IMR-90 (cell line): ENCODE measurements around the gene RNF180. TPM values are rescaled to one million over a fixed set of nuclear protein-coding genes. Genes with fewer than 3 reads are reported as not detected.

ENCODE experiments used
- ATAC-seq: fragments of 200-7000 bp; cut with Tn5 transposase; 2 replicates; pipeline ENCODE4 v1.9.1; 2020; ENCODE audit warnings: low read depth, mild to moderate bottlenecking, moderate library complexity
- BruUV-seq: library from RNA; stranded (reverse); fragments of 400-500 nt; replicated peaks from 2 replicates; lab custom pipeline; 2021; lab: Mats Ljungman, UMichigan
- CTCF ChIA-PET: fragments of 300-600 bp; formaldehyde crosslinking; extraction: SDS; loops from one replicate; lab custom pipeline; 2021; ENCODE audit warnings: antibody characterized with exemption; lab: Yijun Ruan, JAX
- POLR2A ChIA-PET: fragments of 300-600 bp; sonication (Branson Sonifier 250); formaldehyde crosslinking; loops from one replicate; lab custom pipeline; 2022; ENCODE audit warnings: antibody characterized with exemption; ENCODE audit not compliant: unreplicated experiment; lab: Charles Lee
- DNase-seq: peaks from one replicate; pipeline ENCODE4 v3.0.0; 2013
- H2AFZ ChIP-seq: replicated peaks from 2 replicates; pipeline ENCODE3; 2013; ENCODE audit warnings: low read length, mild to moderate bottlenecking; ENCODE audit not compliant: poor library complexity
- H2AK5ac ChIP-seq: 2 replicates; pipeline ENCODE4 v1.6.1; 2013; ENCODE audit warnings: low read depth, low read length, inconsistent platforms
- H2AK9ac ChIP-seq: replicated peaks from 2 replicates; pipeline ENCODE3; 2013; ENCODE audit warnings: mild to moderate bottlenecking, low read depth, low read length, moderate library complexity; ENCODE audit not compliant: poor library complexity
- H2BK120ac ChIP-seq: 2 replicates; pipeline ENCODE4 v1.6.1; 2013; ENCODE audit warnings: low read depth, low read length, inconsistent platforms
- H2BK15ac ChIP-seq: 3 replicates; pipeline ENCODE4 v1.6.1; 2013; ENCODE audit warnings: low read depth, low read length, inconsistent platforms
- H2BK20ac ChIP-seq: 2 replicates; pipeline ENCODE4 v1.6.1; 2013; ENCODE audit warnings: low read depth, mild to moderate bottlenecking, inconsistent platforms, low read length, moderate library complexity
- H2BK5ac ChIP-seq: 2 replicates; pipeline ENCODE4 v1.6.1; 2013; ENCODE audit warnings: mild to moderate bottlenecking, low read depth, low read length, inconsistent platforms; ENCODE audit not compliant: poor library complexity, severe bottlenecking
- H3K14ac ChIP-seq: replicated peaks from 2 replicates; pipeline ENCODE4 v1.6.1; 2013; ENCODE audit warnings: low read depth, low read length, inconsistent platforms
- H3K18ac ChIP-seq: 2 replicates; pipeline ENCODE4 v1.6.1; 2013; ENCODE audit warnings: low read depth, low read length, control low read depth
- H3K23ac ChIP-seq: 2 replicates; pipeline ENCODE4 v1.6.1; 2013; ENCODE audit warnings: low read depth, low read length, inconsistent platforms
- H3K27ac ChIP-seq: 2 replicates; pipeline ENCODE4 v1.5.1; 2013; ENCODE audit warnings: mild to moderate bottlenecking, control low read depth, low read length; ENCODE audit not compliant: insufficient read depth
- H3K27me3 ChIP-seq: 2 replicates; pipeline ENCODE4 v1.6.1; 2013; ENCODE audit warnings: low read length; ENCODE audit not compliant: control insufficient read depth, insufficient read depth
- H3K36me3 ChIP-seq: 2 replicates; pipeline ENCODE4 v1.6.1; 2013; ENCODE audit warnings: low read length, mixed read lengths; ENCODE audit not compliant: control insufficient read depth, insufficient read depth
- H3K4ac ChIP-seq: 2 replicates; pipeline ENCODE4 v1.6.1; 2013; ENCODE audit warnings: low read depth, low read length, inconsistent platforms
- H3K4me1 ChIP-seq: 2 replicates; pipeline ENCODE4 v1.6.1; 2013; ENCODE audit warnings: low read length, mixed read lengths; ENCODE audit not compliant: control insufficient read depth, insufficient read depth
- H3K4me2 ChIP-seq: 2 replicates; pipeline ENCODE4 v1.6.1; 2013; ENCODE audit warnings: low read depth, mild to moderate bottlenecking, control low read depth, low read length, moderate library complexity
- H3K4me3 ChIP-seq: 2 replicates; pipeline ENCODE4 v1.5.1; 2013; ENCODE audit warnings: low read depth, mild to moderate bottlenecking, control low read depth, low read length, moderate library complexity; ENCODE audit not compliant: insufficient read depth
- H3K56ac ChIP-seq: 2 replicates; pipeline ENCODE4 v1.6.1; 2013; ENCODE audit warnings: low read length, inconsistent platforms; ENCODE audit not compliant: insufficient read depth; ENCODE audit errors: extremely low read depth
- H3K79me1 ChIP-seq, 2 experiments: 2 replicates each; pipeline ENCODE4 v1.6.1; 2013; ENCODE audit warnings: low read length in 2 of 2, inconsistent platforms in 1 of 2, low read depth in 1 of 2
- H3K9ac ChIP-seq: 2 replicates; pipeline ENCODE4 v1.6.1; 2013; ENCODE audit warnings: low read depth, low read length, control low read depth
- H3K9me1 ChIP-seq: 2 replicates; pipeline ENCODE4 v1.6.1; 2013; ENCODE audit warnings: low read length, inconsistent platforms; ENCODE audit not compliant: insufficient read depth
- H3K9me3 ChIP-seq: 2 replicates; pipeline ENCODE4 v1.6.1; 2013; ENCODE audit warnings: low read length; ENCODE audit not compliant: control insufficient read depth, insufficient read depth
- H4K20me1 ChIP-seq: 2 replicates; pipeline ENCODE4 v1.6.1; 2013; ENCODE audit warnings: low read length, inconsistent platforms; ENCODE audit not compliant: insufficient read depth
- H4K5ac ChIP-seq: 2 replicates; pipeline ENCODE4 v1.6.1; 2013; ENCODE audit warnings: mild to moderate bottlenecking, low read depth, low read length, control low read depth
- H4K8ac ChIP-seq, 2 experiments: 2 replicates each; pipeline ENCODE4 v1.6.1; 2013; ENCODE audit warnings: low read depth in 2 of 2, low read length in 2 of 2, control low read depth in 1 of 2, inconsistent platforms in 1 of 2
- H4K91ac ChIP-seq: 2 replicates; pipeline ENCODE4 v1.6.1; 2013; ENCODE audit warnings: low read depth, low read length, inconsistent platforms; ENCODE audit not compliant: insufficient read depth
- BHLHE40 ChIP-seq: fragments of 150-350 bp; IDR thresholded peaks from 2 replicates; pipeline ENCODE4 v1.6.1; 2016; ENCODE audit warnings: mild to moderate bottlenecking, low read depth, low read length
- CEBPB ChIP-seq: IDR thresholded peaks from 2 replicates; pipeline ENCODE4 v1.6.1; 2012; ENCODE audit warnings: low read depth, low read length, improper control_type of control experiment
- CHD1 ChIP-seq: IDR thresholded peaks from 2 replicates; pipeline ENCODE4 v1.6.1; 2012; ENCODE audit warnings: low read depth, low read length, improper control_type of control experiment
- FOS ChIP-seq: fragments of 150-350 bp; IDR thresholded peaks from 2 replicates; pipeline ENCODE4 v1.6.1; 2016; ENCODE audit warnings: low read depth, low read length
- MAFK ChIP-seq: IDR thresholded peaks from 2 replicates; pipeline ENCODE4 v1.6.1; 2012; ENCODE audit warnings: low read depth, low read length, improper control_type of control experiment
- MAZ ChIP-seq: IDR thresholded peaks from 2 replicates; pipeline ENCODE4 v1.6.1; 2012; ENCODE audit warnings: low read depth, mild to moderate bottlenecking, low read length, improper control_type of control experiment, moderate library complexity, borderline replicate concordance
- MXI1 ChIP-seq: IDR thresholded peaks from 2 replicates; pipeline ENCODE4 v1.6.1; 2012; ENCODE audit warnings: low read depth, mild to moderate bottlenecking, low read length, moderate library complexity, borderline replicate concordance
- NFE2L2 ChIP-seq: fragments of 150-350 bp; IDR thresholded peaks from 2 replicates; pipeline ENCODE4 v1.6.1; 2016; ENCODE audit warnings: low read depth, mild to moderate bottlenecking, low read length
- POLR2A ChIP-seq: IDR thresholded peaks from 2 replicates; pipeline ENCODE4 v1.6.1; 2012; ENCODE audit warnings: mild to moderate bottlenecking, low read depth, low read length
- RAD21 ChIP-seq: IDR thresholded peaks from 2 replicates; pipeline ENCODE4 v1.6.1; 2012; ENCODE audit warnings: low read length, improper control_type of control experiment
- RCOR1 ChIP-seq: IDR thresholded peaks from 2 replicates; pipeline ENCODE4 v1.6.1; 2012; ENCODE audit warnings: mild to moderate bottlenecking, low read length, improper control_type of control experiment; ENCODE audit not compliant: insufficient replicate concordance
- RFX5 ChIP-seq: IDR thresholded peaks from 2 replicates; pipeline ENCODE4 v1.8.0; 2012; ENCODE audit warnings: low read depth, mild to moderate bottlenecking, low read length, moderate library complexity
- SMC3 ChIP-seq: fragments of 150-350 bp; IDR thresholded peaks from 2 replicates; pipeline ENCODE4 v1.6.1; 2016; ENCODE audit warnings: low read depth, mild to moderate bottlenecking, antibody characterized with exemption, low read length, moderate library complexity
- WGBS, 2 experiments: methylation state at CpG; one replicate each; pipeline versions ENCODE4 v1.1.5 to v1.1.7; 2013; ENCODE audit warnings: missing lambda C conversion rate in 2 of 2; ENCODE audit not compliant: insufficient read length in 1 of 2; ENCODE audit errors: extremely low coverage in 2 of 2; 5-methylcytosine and 5-hydroxymethylcytosine counted together
- dilution Hi-C: fragments of 300-500 bp; cut with HindIII; formaldehyde crosslinking; loops from one replicate; pipeline ENCODE4 v1.14.3; 2018; ENCODE audit warnings: low sequenced_read_pairs; ENCODE audit not compliant: unreplicated experiment
- in situ Hi-C: fragments of 300-500 bp; cut with MboI; formaldehyde crosslinking; loops from 3 replicates; pipeline ENCODE4 v1.14.3; 2019; ENCODE audit warnings: low sequenced_read_pairs, inconsistent platforms, mixed read lengths
- intact Hi-C: fragments of 100-400 bp; cut with micrococcal nuclease; formaldehyde crosslinking; loops from 2 replicates; pipeline ENCODE4 v1.10.0; 2022
- polyA plus RNA-seq, 3 experiments: library from polyadenylated mRNA; depleted of rRNA; stranded (reverse); fragments of >200 nt; gene quantifications; 2 replicates each; pipeline ENCODE4 v1.2.3, GENCODE V29; 2012; ENCODE audit warnings: low replicate concordance in 1 of 3
- total RNA-seq: library from RNA; depleted of rRNA; stranded (reverse); fragments of >200 nt; gene quantifications from 2 replicates; pipeline ENCODE4 v1.2.3, GENCODE V29; 2012
- TF ChIP-seq, protein P1 (sequence below): fragments of 150-350 bp; IDR thresholded peaks from 2 replicates; pipeline ENCODE4 v1.6.1; 2017; ENCODE audit warnings: mild to moderate bottlenecking, antibody characterized with exemption, low read length, low read depth
- TF ChIP-seq, protein P2 (sequence below): fragments of 150-350 bp; IDR thresholded peaks from 2 replicates; pipeline ENCODE4 v1.6.1; 2016; ENCODE audit warnings: low read depth, mild to moderate bottlenecking, low read length, moderate library complexity, borderline replicate concordance
- TF ChIP-seq, protein P3 (sequence below): conservative IDR thresholded peaks from 2 replicates; pipeline ENCODE4 v1.5.1; 2012; ENCODE audit warnings: mild to moderate bottlenecking, low read depth, low read length, improper control_type of control experiment

The RNF180 gene
- total and polyA plus RNA-seq, 2 of the 4 experiments (the other 2 are of a cell fraction), result 0.02 to 0.36 TPM

DNA sequence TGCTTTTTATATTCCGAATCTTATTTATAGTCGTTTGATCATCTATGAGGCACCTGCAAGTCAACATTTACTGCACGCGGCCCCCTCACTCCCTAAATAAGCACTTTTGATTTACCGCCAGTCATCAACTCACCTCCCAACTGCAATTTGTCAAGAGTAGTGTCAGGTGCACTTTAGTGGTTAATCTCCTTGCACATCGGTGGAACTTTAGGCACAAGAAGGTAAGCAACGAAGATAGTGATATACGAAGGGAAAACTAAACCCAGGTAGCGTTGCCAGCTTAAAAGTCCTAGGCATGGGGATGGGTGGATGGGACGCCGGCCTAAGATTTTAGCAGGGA is 513 bp upstream of the RNF180 start:
- ATAC-seq (no peak), DNase-seq (no peak)
- H3K9ac ChIP-seq, result no peak overlapping the region
- H3K79me1 ChIP-seq, result no peaks in the 10 kb centered on the region
- H3K27ac ChIP-seq, result no peak overlapping the region
- in situ Hi-C loops (no loop called here), dilution Hi-C loops (no loop called here), intact Hi-C loops (no loop called here)
- H3K9me3 ChIP-seq, result no peaks in the 10 kb centered on the region
- POLR2A ChIA-PET, result no interaction called here
- peaks cover 14% of the 10 kb centered on the region for H3K27me3 ChIP-seq
- no peak overlapping the region for H2BK20ac ChIP-seq
- no peaks in the 10 kb centered on the region for H3K36me3 ChIP-seq
- no peak overlapping the region for H3K14ac ChIP-seq
- no peaks in the 10 kb centered on the region for H4K20me1 ChIP-seq
- CTCF ChIA-PET, result no interaction called here
- 50% methylated on average over 4 of the region's 11 CpGs; no CpG with 5 or more reads in 1 of the 2 experiments for WGBS, 2 experiments
- H2BK5ac ChIP-seq, result no peak overlapping the region
- no peak overlapping the region for H4K5ac ChIP-seq
- H2AK5ac ChIP-seq, result no peak overlapping the region
- no peak overlapping the region for H3K4me3 ChIP-seq
- H3K18ac ChIP-seq, result no peak overlapping the region
- no peak overlapping the region for H3K4me2 ChIP-seq
- no peak overlapping the region for H3K4ac ChIP-seq
- H3K56ac ChIP-seq, result no peak overlapping the region
- no peak overlapping the region for H2BK120ac ChIP-seq
- BruUV-seq, result no TSS peak
- H3K23ac ChIP-seq, result no peak overlapping the region
- H2AK9ac ChIP-seq, result no peak overlapping the region
- H3K9me1 ChIP-seq, result no peaks in the 10 kb centered on the region
- no peak overlapping the region for H4K8ac ChIP-seq
- no peak overlapping the region for H4K91ac ChIP-seq
- TF ChIP-seq BHLHE40, result no peak
- TF ChIP-seq MAFK, result no peak
- TF ChIP-seq NFE2L2, result no peak
- no peak for TF ChIP-seq CEBPB
- no peak for TF ChIP-seq MAZ
- TF ChIP-seq POLR2A, result no peak
- TF ChIP-seq, protein P1, sequence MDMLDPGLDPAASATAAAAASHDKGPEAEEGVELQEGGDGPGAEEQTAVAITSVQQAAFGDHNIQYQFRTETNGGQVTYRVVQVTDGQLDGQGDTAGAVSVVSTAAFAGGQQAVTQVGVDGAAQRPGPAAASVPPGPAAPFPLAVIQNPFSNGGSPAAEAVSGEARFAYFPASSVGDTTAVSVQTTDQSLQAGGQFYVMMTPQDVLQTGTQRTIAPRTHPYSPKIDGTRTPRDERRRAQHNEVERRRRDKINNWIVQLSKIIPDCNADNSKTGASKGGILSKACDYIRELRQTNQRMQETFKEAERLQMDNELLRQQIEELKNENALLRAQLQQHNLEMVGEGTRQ, result no peak
- TF ChIP-seq, protein P2, sequence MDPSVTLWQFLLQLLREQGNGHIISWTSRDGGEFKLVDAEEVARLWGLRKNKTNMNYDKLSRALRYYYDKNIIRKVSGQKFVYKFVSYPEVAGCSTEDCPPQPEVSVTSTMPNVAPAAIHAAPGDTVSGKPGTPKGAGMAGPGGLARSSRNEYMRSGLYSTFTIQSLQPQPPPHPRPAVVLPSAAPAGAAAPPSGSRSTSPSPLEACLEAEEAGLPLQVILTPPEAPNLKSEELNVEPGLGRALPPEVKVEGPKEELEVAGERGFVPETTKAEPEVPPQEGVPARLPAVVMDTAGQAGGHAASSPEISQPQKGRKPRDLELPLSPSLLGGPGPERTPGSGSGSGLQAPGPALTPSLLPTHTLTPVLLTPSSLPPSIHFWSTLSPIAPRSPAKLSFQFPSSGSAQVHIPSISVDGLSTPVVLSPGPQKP, result no peak
- TF ChIP-seq, protein P3, sequence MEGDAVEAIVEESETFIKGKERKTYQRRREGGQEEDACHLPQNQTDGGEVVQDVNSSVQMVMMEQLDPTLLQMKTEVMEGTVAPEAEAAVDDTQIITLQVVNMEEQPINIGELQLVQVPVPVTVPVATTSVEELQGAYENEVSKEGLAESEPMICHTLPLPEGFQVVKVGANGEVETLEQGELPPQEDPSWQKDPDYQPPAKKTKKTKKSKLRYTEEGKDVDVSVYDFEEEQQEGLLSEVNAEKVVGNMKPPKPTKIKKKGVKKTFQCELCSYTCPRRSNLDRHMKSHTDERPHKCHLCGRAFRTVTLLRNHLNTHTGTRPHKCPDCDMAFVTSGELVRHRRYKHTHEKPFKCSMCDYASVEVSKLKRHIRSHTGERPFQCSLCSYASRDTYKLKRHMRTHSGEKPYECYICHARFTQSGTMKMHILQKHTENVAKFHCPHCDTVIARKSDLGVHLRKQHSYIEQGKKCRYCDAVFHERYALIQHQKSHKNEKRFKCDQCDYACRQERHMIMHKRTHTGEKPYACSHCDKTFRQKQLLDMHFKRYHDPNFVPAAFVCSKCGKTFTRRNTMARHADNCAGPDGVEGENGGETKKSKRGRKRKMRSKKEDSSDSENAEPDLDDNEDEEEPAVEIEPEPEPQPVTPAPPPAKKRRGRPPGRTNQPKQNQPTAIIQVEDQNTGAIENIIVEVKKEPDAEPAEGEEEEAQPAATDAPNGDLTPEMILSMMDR, result no peak
- no peak for TF ChIP-seq SMC3
- TF ChIP-seq RCOR1, result no peak
- no peak for TF ChIP-seq MXI1
- no peak for TF ChIP-seq FOS
- TF ChIP-seq CHD1, result no peak
- no peak for TF ChIP-seq RFX5
- TF ChIP-seq RAD21, result no peak
- H2BK15ac ChIP-seq, result no peak overlapping the region
- H3K4me1 ChIP-seq, result no peaks in the 10 kb centered on the region
- H2AFZ ChIP-seq, result no peak overlapping the region
